HEK293T (cell line): ENCODE measurements around the gene CTU2.

Experiments
- CTCF ChIA-PET: fragments of 350-600 bp; formaldehyde crosslinking; extraction: SDS; loops from one replicate; lab custom pipeline; 2021; ENCODE audit warnings: antibody characterized with exemption, inconsistent platforms; lab: Yijun Ruan, JAX
- POLR2A ChIA-PET: fragments of 350-600 bp; formaldehyde crosslinking; extraction: SDS; loops from one replicate; lab custom pipeline; 2020; ENCODE audit warnings: antibody characterized with exemption, inconsistent platforms; lab: Yijun Ruan, JAX
- DNase-seq: peaks from one replicate; pipeline ENCODE4 v3.0.0; 2012; ENCODE audit warnings: mixed read lengths; ENCODE audit errors: extremely low spot score
- ARNT ChIP-seq: fragments of 450-650 bp; IDR thresholded peaks from 2 replicates; pipeline ENCODE4 v1.6.1; 2017; ENCODE audit warnings: mild to moderate bottlenecking
- BHLHE40 ChIP-seq: fragments of 450-650 bp; IDR thresholded peaks from 2 replicates; pipeline ENCODE4 v1.6.1; 2016; ENCODE audit warnings: mild to moderate bottlenecking, moderate library complexity, borderline replicate concordance
- CTBP1 ChIP-seq: fragments of 450-650 bp; IDR thresholded peaks from 2 replicates; pipeline ENCODE4 v1.6.1; 2016; ENCODE audit warnings: borderline replicate concordance
- ELF4 ChIP-seq: fragments of 450-650 bp; IDR thresholded peaks from 2 replicates; pipeline ENCODE4 v1.6.1; 2017; ENCODE audit warnings: antibody characterized with exemption
- FOXA1 ChIP-seq: fragments of 450-650 bp; IDR thresholded peaks from 2 replicates; pipeline ENCODE4 v1.6.1; 2016; ENCODE audit warnings: mild to moderate bottlenecking
- FOXK2 ChIP-seq: fragments of 450-650 bp; IDR thresholded peaks from 2 replicates; pipeline ENCODE4 v1.6.1; 2016; ENCODE audit warnings: mild to moderate bottlenecking
- FOXM1 ChIP-seq: fragments of 450-650 bp; IDR thresholded peaks from 2 replicates; pipeline ENCODE4 v1.6.1; 2017; ENCODE audit warnings: mild to moderate bottlenecking, borderline replicate concordance
- HDGF ChIP-seq: fragments of 450-650 bp; IDR thresholded peaks from 2 replicates; pipeline ENCODE4 v1.6.1; 2017; ENCODE audit warnings: antibody characterized with exemption, borderline replicate concordance
- L3MBTL2 ChIP-seq: fragments of 450-650 bp; conservative IDR thresholded peaks from 2 replicates; pipeline ENCODE4 v1.6.1; 2016; ENCODE audit warnings: mild to moderate bottlenecking
- LEF1 ChIP-seq: fragments of 450-650 bp; IDR thresholded peaks from 2 replicates; pipeline ENCODE4 v1.6.1; 2017; ENCODE audit warnings: mild to moderate bottlenecking, borderline replicate concordance
- NFRKB ChIP-seq: fragments of 450-650 bp; IDR thresholded peaks from 2 replicates; pipeline ENCODE4 v1.6.1; 2016; ENCODE audit warnings: mild to moderate bottlenecking, moderate library complexity
- SP1 ChIP-seq: fragments of 450-650 bp; IDR thresholded peaks from 2 replicates; pipeline ENCODE4 v1.6.1; 2017
- SUZ12 ChIP-seq: fragments of 450-650 bp; IDR thresholded peaks from 2 replicates; pipeline ENCODE4 v1.6.1; 2016; ENCODE audit warnings: mild to moderate bottlenecking
- TARDBP ChIP-seq: fragments of 450-650 bp; IDR thresholded peaks from 2 replicates; pipeline ENCODE4 v1.6.1; 2016
- ZNF384 ChIP-seq: fragments of 450-650 bp; IDR thresholded peaks from 2 replicates; pipeline ENCODE4 v1.6.1; 2016
- TF ChIP-seq, protein P1 (sequence below): fragments of 450-650 bp; IDR thresholded peaks from 2 replicates; pipeline ENCODE4 v1.6.1; 2016

Gene CTU2

GRCh38 chr16:88678224-88678979, 27.9 kb upstream of the CTU2 start:
- CTCF ChIA-PET = no interaction called here
- no peak for DNase-seq
- POLR2A ChIA-PET = no interaction called here
- no peak for TF ChIP-seq NFRKB
- TF ChIP-seq LEF1 = no peak
- TF ChIP-seq CTBP1 = no peak
- TF ChIP-seq BHLHE40 = no peak
- TF ChIP-seq, protein P1, sequence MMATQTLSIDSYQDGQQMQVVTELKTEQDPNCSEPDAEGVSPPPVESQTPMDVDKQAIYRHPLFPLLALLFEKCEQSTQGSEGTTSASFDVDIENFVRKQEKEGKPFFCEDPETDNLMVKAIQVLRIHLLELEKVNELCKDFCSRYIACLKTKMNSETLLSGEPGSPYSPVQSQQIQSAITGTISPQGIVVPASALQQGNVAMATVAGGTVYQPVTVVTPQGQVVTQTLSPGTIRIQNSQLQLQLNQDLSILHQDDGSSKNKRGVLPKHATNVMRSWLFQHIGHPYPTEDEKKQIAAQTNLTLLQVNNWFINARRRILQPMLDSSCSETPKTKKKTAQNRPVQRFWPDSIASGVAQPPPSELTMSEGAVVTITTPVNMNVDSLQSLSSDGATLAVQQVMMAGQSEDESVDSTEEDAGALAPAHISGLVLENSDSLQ = no peak

DNA sequence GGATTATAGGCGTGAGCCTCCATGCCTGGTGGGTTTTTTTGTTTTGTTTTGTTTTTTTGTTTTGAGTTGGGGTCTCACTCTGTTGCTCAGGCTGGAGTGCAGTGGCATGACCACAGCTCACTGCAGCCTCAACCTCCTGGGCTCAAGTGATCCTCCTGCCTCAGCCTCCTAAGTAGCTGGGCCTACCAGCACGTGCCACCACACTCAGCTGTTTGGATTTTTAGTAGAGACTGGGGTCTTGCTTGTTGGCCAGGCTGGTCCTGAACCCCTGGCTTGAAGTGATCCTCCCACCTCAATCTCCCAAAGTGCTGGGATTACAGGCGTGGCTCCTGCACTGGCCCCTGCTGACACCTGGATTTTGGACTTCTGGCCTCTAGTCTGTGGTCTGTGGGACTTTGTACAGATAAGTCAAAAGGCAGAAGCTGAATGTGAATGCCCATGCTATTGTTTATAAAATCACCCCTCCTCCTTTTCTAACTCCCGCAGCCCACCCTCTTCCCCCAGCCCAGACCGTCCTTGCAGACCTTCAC, 25.7 kb upstream of the CTU2 start:
- TF ChIP-seq ELF4 (no peak), FOXK2 (no peak), LEF1 (no peak), SP1 (no peak), ZNF384 (no peak), FOXM1 (no peak), NFRKB (no peak), ARNT (no peak), TARDBP (no peak), FOXA1 (no peak), HDGF (no peak), CTBP1 (no peak), BHLHE40 (no peak), L3MBTL2 (no peak), SUZ12 (no peak)
- TF ChIP-seq, protein P1 = no peak
- POLR2A ChIA-PET = no interaction called here
- no peak for DNase-seq
- CTCF ChIA-PET = interaction anchor here (0.7 kb wide), 1 partner anchor 414 kb away, joined by 3 read pairs; no protein-coding TSS in a partner anchor

DNA sequence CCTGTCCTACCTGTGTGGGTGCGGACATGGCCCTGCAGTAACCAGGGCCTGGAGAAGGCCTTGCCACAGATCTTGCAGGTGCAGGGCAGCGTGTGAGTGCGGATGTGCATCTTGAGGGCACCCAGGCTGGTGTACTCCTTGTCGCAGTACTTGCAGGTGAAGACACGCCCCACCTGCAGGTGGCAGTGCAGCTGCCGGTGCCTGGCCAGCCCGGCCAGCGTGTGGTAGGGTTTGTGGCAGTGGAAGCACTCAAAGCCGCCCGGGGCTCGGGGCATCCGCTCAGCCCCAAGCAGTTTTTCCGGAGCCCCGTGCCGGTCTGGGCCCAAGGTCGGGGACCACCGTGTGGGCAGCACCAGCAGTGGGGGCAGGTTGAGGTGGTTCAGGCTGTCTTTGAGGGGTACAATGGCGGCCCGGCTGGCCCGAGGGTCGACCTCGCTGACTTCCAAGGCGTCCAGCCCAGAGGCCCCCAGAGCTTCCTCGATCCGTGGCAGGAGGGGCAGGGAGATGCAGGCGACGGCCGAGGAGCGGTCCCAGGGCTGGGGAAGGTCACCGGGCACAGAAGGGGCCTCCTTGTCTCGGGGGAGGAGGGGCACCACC, 25.1 kb upstream of the CTU2 start:
- no peak for TF ChIP-seq LEF1
- TF ChIP-seq FOXK2 = no peak
- TF ChIP-seq NFRKB = no peak
- no peak for TF ChIP-seq L3MBTL2
- no peak for TF ChIP-seq HDGF
- no peak for TF ChIP-seq ELF4
- TF ChIP-seq CTBP1 = no peak
- TF ChIP-seq ZNF384 = no peak
- TF ChIP-seq, protein P1 = no peak
- TF ChIP-seq SP1 = no peak
- no peak for TF ChIP-seq BHLHE40
- TF ChIP-seq ARNT = no peak
- TF ChIP-seq TARDBP = no peak
- no peak for TF ChIP-seq FOXA1
- ChIA-PET CTCF (no interaction called here), POLR2A (no interaction called here)
- DNase-seq = peak; percentile 61

GRCh38 chr16:88681709-88682451, 24.4 kb upstream of the CTU2 start:
- TF ChIP-seq NFRKB (no peak), TARDBP (no peak), FOXA1 (no peak)
- TF ChIP-seq, protein P1 = no peak
- POLR2A ChIA-PET = no interaction called here
- CTCF ChIA-PET = interaction anchor here (0.7 kb wide), 1 partner anchor 51 kb away, joined by 3 read pairs; no protein-coding TSS in a partner anchor
- DNase-seq = no peak

DNA sequence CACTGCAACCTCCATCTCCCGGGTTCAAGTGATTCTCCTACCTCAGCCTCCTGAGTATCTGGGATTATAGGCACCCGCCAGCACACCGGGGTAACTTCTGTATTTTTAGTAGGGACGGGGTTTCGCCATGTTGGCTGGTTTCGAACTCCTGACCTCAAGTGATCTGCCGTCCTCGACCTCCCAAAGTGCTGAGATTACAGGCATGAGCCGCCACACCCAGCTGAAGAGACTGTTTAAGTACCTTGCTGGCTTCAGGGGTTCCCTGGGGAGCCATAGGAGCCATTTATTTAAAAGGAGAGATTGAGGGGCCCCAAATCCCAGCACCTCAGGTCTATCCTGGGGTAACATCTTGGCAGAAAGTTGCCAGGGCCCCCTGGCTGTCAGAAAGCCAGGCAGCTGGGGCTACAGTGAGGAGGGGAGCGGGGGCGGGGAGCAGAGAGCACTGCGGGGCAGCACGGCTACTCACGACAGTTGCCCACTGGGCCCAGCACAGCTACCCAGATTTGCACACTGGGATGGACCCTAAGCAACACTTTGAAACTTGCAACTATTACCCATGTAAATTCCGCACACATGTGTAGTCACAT, 21.6 kb upstream of the CTU2 start:
- DNase-seq = no peak
- CTCF ChIA-PET = interaction anchor here (0.9 to 1.6 kb wide), 3 partner anchors 11 to 22 kb away, joined by 3 read pairs; partner anchors contain the start of gene MVD
- POLR2A ChIA-PET = no interaction called here
- TF ChIP-seq ELF4 (no peak), SUZ12 (no peak), FOXM1 (no peak), FOXA1 (no peak), SP1 (no peak), BHLHE40 (no peak), FOXK2 (no peak), ARNT (no peak), CTBP1 (no peak), HDGF (no peak), TARDBP (no peak), L3MBTL2 (no peak), LEF1 (no peak), NFRKB (no peak), ZNF384 (no peak)
- TF ChIP-seq, protein P1 = no peak
